Ishikawa (cell line): ENCODE results near the gene GPR146.

Source experiments
- CEBPB ChIP-seq: IDR thresholded peaks from 2 replicates; pipeline ENCODE4 v1.6.1; 2012
- EGR1 ChIP-seq: IDR thresholded peaks from 2 replicates; pipeline ENCODE4 v1.6.1; 2012
- EP300 ChIP-seq: IDR thresholded peaks from 2 replicates; pipeline ENCODE4 v1.6.1; 2012; ENCODE audit warnings: borderline replicate concordance
- FOXM1 ChIP-seq: IDR thresholded peaks from 2 replicates; pipeline ENCODE4 v1.6.1; 2012; ENCODE audit warnings: low read depth, borderline replicate concordance
- RAD21 ChIP-seq: IDR thresholded peaks from 2 replicates; pipeline ENCODE4 v1.6.1; 2012; ENCODE audit warnings: low read depth
- REST ChIP-seq: IDR thresholded peaks from 2 replicates; pipeline ENCODE4 v1.6.1; 2012; ENCODE audit warnings: low read depth, mild to moderate bottlenecking
- TAF1 ChIP-seq: IDR thresholded peaks from 2 replicates; pipeline ENCODE4 v1.6.1; 2012; ENCODE audit warnings: low read depth, mild to moderate bottlenecking
- TEAD4 ChIP-seq: IDR thresholded peaks from 2 replicates; pipeline ENCODE4 v1.6.1; 2012
- YY1 ChIP-seq: IDR thresholded peaks from 2 replicates; pipeline ENCODE4 v1.6.1; 2012; ENCODE audit warnings: low read depth
- ZBTB7A ChIP-seq: IDR thresholded peaks from 2 replicates; pipeline ENCODE4 v1.6.1; 2012; ENCODE audit warnings: low read depth
- TF ChIP-seq, protein P1 (sequence below): IDR thresholded peaks from 2 replicates; pipeline ENCODE4 v1.6.1; 2012
- TF ChIP-seq, protein P2 (sequence below): IDR thresholded peaks from 2 replicates; pipeline ENCODE4 v1.6.1; 2012

GRCh38 chr7:1012716-1013095 is 31.6 kb upstream of the GPR146 start:
- TF ChIP-seq RAD21, result no peak
- no peak for TF ChIP-seq TAF1
- TF ChIP-seq, protein P1, sequence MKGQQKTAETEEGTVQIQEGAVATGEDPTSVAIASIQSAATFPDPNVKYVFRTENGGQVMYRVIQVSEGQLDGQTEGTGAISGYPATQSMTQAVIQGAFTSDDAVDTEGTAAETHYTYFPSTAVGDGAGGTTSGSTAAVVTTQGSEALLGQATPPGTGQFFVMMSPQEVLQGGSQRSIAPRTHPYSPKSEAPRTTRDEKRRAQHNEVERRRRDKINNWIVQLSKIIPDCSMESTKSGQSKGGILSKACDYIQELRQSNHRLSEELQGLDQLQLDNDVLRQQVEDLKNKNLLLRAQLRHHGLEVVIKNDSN, result no peak
- no peak for TF ChIP-seq FOXM1
- no peak for TF ChIP-seq ZBTB7A
- no peak for TF ChIP-seq REST
- no peak for TF ChIP-seq EP300
- no peak for TF ChIP-seq YY1
- no peak for TF ChIP-seq CEBPB
- no peak for TF ChIP-seq TEAD4
- TF ChIP-seq EGR1, result no peak
- TF ChIP-seq, protein P2, sequence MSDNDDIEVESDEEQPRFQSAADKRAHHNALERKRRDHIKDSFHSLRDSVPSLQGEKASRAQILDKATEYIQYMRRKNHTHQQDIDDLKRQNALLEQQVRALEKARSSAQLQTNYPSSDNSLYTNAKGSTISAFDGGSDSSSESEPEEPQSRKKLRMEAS, result no peak
